HG03097 (cell line): ENCODE measurements around the gene SUPT7L.
"Not testable (repeated sequence)": the region's sequence is repeated elsewhere in the genome, so short reads cannot be mapped to it uniquely, and the experiment has no call there.

ENCODE experiments used
- ATAC-seq: cut with Tn5 transposase; IDR thresholded peaks from one replicate; pipeline ENCODE4 v1.9.1; 2021; ENCODE audit not compliant: unreplicated experiment, low FRiP score

The SUPT7L gene

GRCh38 chr2:27685577-27685976 is 22.2 kb upstream of the SUPT7L start:
- no peak for ATAC-seq

GRCh38 chr2:27685006-27685405 is 21.6 kb upstream of the SUPT7L start:
- not testable (repeated sequence) for ATAC-seq

- ATAC-seq, result no peak
These were observed 20.1 kb upstream of the SUPT7L start for GRCh38 chr2:27683390-27684071.

GRCh38 chr2:27682334-27682771 is 18.9 kb upstream of the SUPT7L start:
- ATAC-seq, result not testable (repeated sequence)

GRCh38 chr2:27681841-27682240 is 18.4 kb upstream of the SUPT7L start:
- ATAC-seq, result no peak

- ATAC-seq, result no peak
These were observed 17.2 kb upstream of the SUPT7L start for GRCh38 chr2:27680571-27680970.

- ATAC-seq, result no peak
These were observed 9.5 kb upstream of the SUPT7L start for GRCh38 chr2:27672723-27673486.

- ATAC-seq, result no peak
These were observed 7.8 kb upstream of the SUPT7L start for GRCh38 chr2:27671235-27671634.

- ATAC-seq, result no peak
These were observed 4.0 kb upstream of the SUPT7L start for GRCh38 chr2:27667446-27667845.

GRCh38 chr2:27664622-27665363 is 1.4 kb upstream of the SUPT7L start:
- ATAC-seq, result no peak

GRCh38 chr2:27664154-27664574 is 750 bp upstream of the SUPT7L start:
- peak; percentile 30 for ATAC-seq

- no peak for ATAC-seq
These were observed 2.0 kb downstream of the SUPT7L start for GRCh38 chr2:27661371-27661770.

- ATAC-seq, result no peak
These were observed 8.1 kb downstream of the SUPT7L start for GRCh38 chr2:27655155-27655951.

GRCh38 chr2:27653397-27653796 is 10.0 kb downstream of the SUPT7L start:
- ATAC-seq, result no peak

GRCh38 chr2:27652790-27653189 is 10.6 kb downstream of the SUPT7L start:
- ATAC-seq, result no peak

- ATAC-seq, result no peak
These were observed 11.1 kb downstream of the SUPT7L start for GRCh38 chr2:27652341-27652740.

- ATAC-seq, result no peak
These were observed 12.4 kb downstream of the SUPT7L start for GRCh38 chr2:27651056-27651455.

GRCh38 chr2:27647737-27648136 is 15.7 kb downstream of the SUPT7L start:
- no peak for ATAC-seq

- ATAC-seq, result no peak
These were observed 16.1 kb downstream of the SUPT7L start for GRCh38 chr2:27647289-27647688.

GRCh38 chr2:27645197-27645596 is 18.2 kb downstream of the SUPT7L start:
- no peak for ATAC-seq
